ENCODE measurements around the gene FBXW12. TPM values are rescaled to one million over a fixed set of nuclear protein-coding genes. Genes with fewer than 3 reads are reported as not detected.
"Not testable (repeated sequence)": the region's sequence is repeated elsewhere in the genome, so short reads cannot be mapped to it uniquely, and the experiment has no call there.

Gene FBXW12
- total RNA-seq: 1.6 TPM

- no peak for FAIRE-seq
- no peak for DNase-seq (ENCODE audit: low spot score in 2 of 2)
Measured at GRCh38 chr3:48371651-48372376, at the start of gene FBXW12. Gene FBXW12 (plus strand): TSS chr3:48372219. CDS start chr3:48372768, 549 bp downstream.

- not testable (repeated sequence) for DNase-seq (ENCODE audit: low spot score in 2 of 2); FAIRE-seq
Measured at GRCh38 chr3:48331706-48332435, 40.1 kb upstream of the FBXW12 start.

- not testable (repeated sequence) for DNase-seq (ENCODE audit: low spot score in 2 of 2); FAIRE-seq
Measured at GRCh38 chr3:48333346-48334245, 38.4 kb upstream of the FBXW12 start, which contains the start of gene SPINK8. Gene SPINK8 (minus strand): TSS chr3:48333661. CDS start chr3:48328341, 5,320 bp downstream.

GRCh38 chr3:48334605-48335004 lies 37.4 kb upstream of the FBXW12 start:
- FAIRE-seq (no peak), DNase-seq (ENCODE audit: low spot score in 2 of 2) (no peak)

- DNase-seq (ENCODE audit: low spot score in 2 of 2); FAIRE-seq: not testable (repeated sequence)
Measured at GRCh38 chr3:48335286-48335685, 36.7 kb upstream of the FBXW12 start.

- FAIRE-seq; DNase-seq (ENCODE audit: low spot score in 2 of 2): not testable (repeated sequence)
Measured at GRCh38 chr3:48337536-48337935, 34.5 kb upstream of the FBXW12 start.

- no peak for FAIRE-seq
- DNase-seq (ENCODE audit: low spot score in 2 of 2): no peak
Measured at GRCh38 chr3:48338635-48339034, 33.4 kb upstream of the FBXW12 start.

- DNase-seq (ENCODE audit: low spot score in 2 of 2): no peak
- no peak for FAIRE-seq
Measured at GRCh38 chr3:48343432-48343831, 28.6 kb upstream of the FBXW12 start.

- DNase-seq (ENCODE audit: low spot score in 2 of 2) (no peak), FAIRE-seq (no peak)
Measured at GRCh38 chr3:48344867-48345507, 27.0 kb upstream of the FBXW12 start.

GRCh38 chr3:48345946-48346572 lies 26.0 kb upstream of the FBXW12 start:
- no peak for DNase-seq (ENCODE audit: low spot score in 2 of 2)
- FAIRE-seq: no peak

GRCh38 chr3:48347500-48347899 lies 24.5 kb upstream of the FBXW12 start:
- DNase-seq (ENCODE audit: low spot score in 2 of 2) (no peak), FAIRE-seq (no peak)

GRCh38 chr3:48352546-48352945 lies 19.5 kb upstream of the FBXW12 start:
- DNase-seq (ENCODE audit: low spot score in 2 of 2) (no peak), FAIRE-seq (no peak)

GRCh38 chr3:48353987-48354386 lies 18.0 kb upstream of the FBXW12 start:
- no peak for FAIRE-seq

GRCh38 chr3:48356419-48356818 lies 15.6 kb upstream of the FBXW12 start:
- FAIRE-seq (no peak), DNase-seq (ENCODE audit: low spot score in 2 of 2) (no peak)

More at GRCh38 chr3:48353987-48354386, 18.0 kb upstream of the FBXW12 start:
- DNase-seq (ENCODE audit: low spot score in 2 of 2): no peak

- DNase-seq (ENCODE audit: low spot score in 2 of 2) (no peak), FAIRE-seq (no peak)
Measured at GRCh38 chr3:48361928-48362327, 10.1 kb upstream of the FBXW12 start.

GRCh38 chr3:48364840-48365239 lies 7.2 kb upstream of the FBXW12 start:
- DNase-seq (ENCODE audit: low spot score in 2 of 2) (no peak), FAIRE-seq (no peak)

GRCh38 chr3:48367201-48367600 lies 4.8 kb upstream of the FBXW12 start:
- DNase-seq (ENCODE audit: low spot score in 2 of 2) (no peak), FAIRE-seq (no peak)

GRCh38 chr3:48369693-48370332 lies 2.2 kb upstream of the FBXW12 start:
- FAIRE-seq (no peak), DNase-seq (ENCODE audit: low spot score in 2 of 2) (no peak)

GRCh38 chr3:48370333-48370713 lies 1.7 kb upstream of the FBXW12 start:
- FAIRE-seq: no peak
- no peak for DNase-seq (ENCODE audit: low spot score in 2 of 2)
